Heart left ventricle (tissue), 16 donors: ENCODE data around the gene RSAD2. TPM values are rescaled to one million over a fixed set of nuclear protein-coding genes. Genes with fewer than 3 reads are reported as not detected.
A peak's percentile ranks its signal among the peaks of the same experiment; 100 is the strongest.

Source experiments
- ATAC-seq, 4 donors: fragments of 200-7000 bp; cut with Tn5 transposase; one replicate each; pipeline ENCODE4 v1.9.1; 2020 to 2022; ENCODE audit warnings: moderate library complexity in 4 of 4, mild to moderate bottlenecking in 3 of 4, moderate number of reproducible peaks in 1 of 4
- DNase-seq, 5 donors: peaks; one replicate each; pipeline ENCODE4 v3.0.0-alpha.2; 2020
- H3K27ac ChIP-seq, 12 donors: fragments of 200-600 bp; sonication (generic) in 4 of 12; one replicate each; pipeline versions ENCODE4 v1.5.0 to v1.8.0; 2016 to 2022; ENCODE audit warnings: mild to moderate bottlenecking in 2 of 12
- H3K27me3 ChIP-seq, 9 donors: fragments of 200-600 bp; sonication (generic) in 2 of 9; one replicate each; pipeline versions ENCODE4 v1.5.1 to v1.8.0; 2016 to 2022; ENCODE audit warnings: mild to moderate bottlenecking in 3 of 9
- H3K36me3 ChIP-seq, 9 donors: fragments of 200-600 bp; sonication (generic) in 2 of 9; one replicate each; pipeline versions ENCODE4 v1.5.0 to v1.8.0; 2018 to 2022; ENCODE audit warnings: mild to moderate bottlenecking in 2 of 9
- H3K4me1 ChIP-seq, 12 donors: fragments of 200-600 bp; sonication (generic) in 4 of 12; one replicate each; pipeline versions ENCODE4 v1.5.0 to v1.8.0; 2016 to 2022; ENCODE audit warnings: mild to moderate bottlenecking in 3 of 12
- H3K4me3 ChIP-seq, 12 donors: fragments of 200-600 bp; sonication (generic) in 4 of 12; one replicate each; pipeline versions ENCODE4 v1.5.0 to v1.8.0; 2017 to 2022; ENCODE audit warnings: mild to moderate bottlenecking in 9 of 12, moderate library complexity in 4 of 12
- H3K9me3 ChIP-seq, 12 donors: fragments of 200-600 bp; sonication (generic) in 4 of 12; one replicate each; pipeline versions ENCODE4 v1.5.0 to v1.8.0; 2016 to 2022; ENCODE audit warnings: mild to moderate bottlenecking in 1 of 12
- POLR2A ChIP-seq, 2 donors: fragments of 450-650 bp; IDR thresholded peaks; one replicate each; pipeline ENCODE4 v1.6.1; 2017; ENCODE audit warnings: antibody characterized with exemption in 2 of 2, mild to moderate bottlenecking in 2 of 2, moderate library complexity in 2 of 2
- WGBS, 4 donors: extraction: QIAGEN DNeasy Blood & Tissue Kit in 2 of 4; methylation state at CpG; one replicate each; pipeline versions ENCODE4 v1.1.5 to v1.1.7; 2013 to 2018; 5-methylcytosine and 5-hydroxymethylcytosine counted together
- intact Hi-C, 10 donors: fragments of 100-400 bp; cut with DNase I; formaldehyde crosslinking; loops; one replicate each; pipeline versions ENCODE4 v1.11.1 to v1.14.2; 2022
- polyA plus RNA-seq, 2 donors: library from polyadenylated mRNA; stranded (reverse); fragments of 200-250 nt; gene quantifications; one replicate each; pipeline ENCODE4 v1.2.3, GENCODE V29; 2013
- total RNA-seq, 9 donors: library from RNA; depleted of rRNA in 2 of 9; stranded (reverse); fragments of >200 nt in 2 of 9; fragmentation: NEBNext Ultra II Directional in 3 of 9; extraction: Animal tissue kit (Norgen Biotek cat#: 25700) in 3 of 9; gene quantifications; one replicate each; pipeline versions ENCODE4 v1.1.0 to v1.2.4, GENCODE V29; 2016 to 2023
- TF ChIP-seq, protein P1 (sequence below), 12 donors: fragments of 200-600 bp; sonication (generic) in 4 of 12; IDR thresholded peaks; one replicate each; pipeline versions ENCODE4 v1.5.0 to v1.8.0; 2018 to 2022; ENCODE audit warnings: antibody characterized with exemption in 12 of 12, mild to moderate bottlenecking in 5 of 12
- donor health status: ischemic (EF 13 %, LVEDD 7.1; RV severe dilation, severe dysfunction).
- donor health status: healthy with polysubstance abuse.
- donor health status: DM: no; HTN: yes; CAD: no.
- donor health status: DM: no; HTN: no; CAD: no.
- donor health status: ischemic (EF 25% LVEDD 6.9; RV normal size, moderate dysfunction).
- donor health status: ischemic (EF 25% LVEDD 5.7; RV mildly dilated, moderate dysfunction).
- donor health status: healthy.
- donor health status: DM: yes; HTN: yes; CAD: no.
- donor health status: ischemic (EF 35%, LVEDD 5.7; RV mildly dilated, moderate dysfunction).
- donor health status: nonischemic (EF 11% LVEDD 7.7; RV severe dilation, severe dysfunction).
- donor health status: DM: yes; HTN: yes; CAD: no.
- donor health status: PGD.
- donor health status: ischemic (EF 29% LVEDD 5.4; RV normal size, mild dysfunction).
- donor health status: nonischemic (EF 23%, LVEDD 6.1; RV moderate dilation, normal function).

RSAD2 gene
- total and polyA plus RNA-seq, 11 donors: 1.2 to 18.0 (median 4.7) TPM

DNA sequence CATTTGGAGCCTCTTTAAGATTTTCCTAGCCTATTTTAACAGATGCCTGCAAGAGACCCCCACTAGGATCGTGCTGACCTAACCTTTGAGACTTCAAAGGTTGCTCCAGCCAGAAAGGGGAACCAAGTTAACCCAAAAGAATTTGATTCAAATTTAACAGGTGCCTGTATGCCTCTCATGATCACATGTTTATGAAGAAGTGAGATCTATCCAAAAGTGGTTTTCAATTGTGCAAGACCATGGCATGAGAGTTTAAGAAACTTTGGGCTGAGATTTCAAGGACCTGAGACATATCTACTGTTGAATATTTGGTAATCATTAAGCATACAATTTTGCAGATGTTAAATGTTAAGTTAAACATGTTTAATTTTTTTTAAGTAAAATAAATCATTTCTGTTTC lies 1.3 kb upstream of the RSAD2 start:
- DNase-seq (no peak), ATAC-seq (no peak)
- TF ChIP-seq, protein P1, sequence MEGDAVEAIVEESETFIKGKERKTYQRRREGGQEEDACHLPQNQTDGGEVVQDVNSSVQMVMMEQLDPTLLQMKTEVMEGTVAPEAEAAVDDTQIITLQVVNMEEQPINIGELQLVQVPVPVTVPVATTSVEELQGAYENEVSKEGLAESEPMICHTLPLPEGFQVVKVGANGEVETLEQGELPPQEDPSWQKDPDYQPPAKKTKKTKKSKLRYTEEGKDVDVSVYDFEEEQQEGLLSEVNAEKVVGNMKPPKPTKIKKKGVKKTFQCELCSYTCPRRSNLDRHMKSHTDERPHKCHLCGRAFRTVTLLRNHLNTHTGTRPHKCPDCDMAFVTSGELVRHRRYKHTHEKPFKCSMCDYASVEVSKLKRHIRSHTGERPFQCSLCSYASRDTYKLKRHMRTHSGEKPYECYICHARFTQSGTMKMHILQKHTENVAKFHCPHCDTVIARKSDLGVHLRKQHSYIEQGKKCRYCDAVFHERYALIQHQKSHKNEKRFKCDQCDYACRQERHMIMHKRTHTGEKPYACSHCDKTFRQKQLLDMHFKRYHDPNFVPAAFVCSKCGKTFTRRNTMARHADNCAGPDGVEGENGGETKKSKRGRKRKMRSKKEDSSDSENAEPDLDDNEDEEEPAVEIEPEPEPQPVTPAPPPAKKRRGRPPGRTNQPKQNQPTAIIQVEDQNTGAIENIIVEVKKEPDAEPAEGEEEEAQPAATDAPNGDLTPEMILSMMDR (IDR thresholded peaks at IDR 0.05): no peak
- TF ChIP-seq POLR2A (IDR thresholded peaks at IDR 0.05): no peak
- H3K4me3 ChIP-seq: no peak overlapping the region
- no peaks in the 10 kb centered on the region for H3K27me3 ChIP-seq
- H3K27ac ChIP-seq: no peak overlapping the region
- intact Hi-C loops: no loop called here
- peaks cover 0 to 56% (median 5%) of the 10 kb centered on the region in 12 donors for H3K4me1 ChIP-seq
- 81 to 100% (median 91%) methylated on average over 1 of the region's 1 CpG for WGBS, 4 donors
- H3K36me3 ChIP-seq: no peaks in the 10 kb centered on the region
- H3K9me3 ChIP-seq: peaks cover 0 to 6% (median 0%) of the 10 kb centered on the region in 12 donors

GRCh38 chr2:6878549-6878948 lies 972 bp downstream of the RSAD2 start:
- Histone ChIP-seq H3K27me3 (no peaks in the 10 kb centered on the region), H3K9me3 (peaks cover 0 to 6% (median 0%) of the 10 kb centered on the region in 12 donors), H3K27ac (peak overlapping the region in 7 of 12 donors; percentile 54 to 89 (median 73)), H3K36me3 (no peaks in the 10 kb centered on the region), H3K4me3 (peak overlapping the region in 10 of 12 donors; percentile 16 to 78 (median 60)), H3K4me1 (peaks cover 0 to 69% (median 14%) of the 10 kb centered on the region in 12 donors)
- intact Hi-C loops: no loop called here
- TF ChIP-seq, protein P1 (IDR thresholded peaks at IDR 0.05): no peak
- no peak for TF ChIP-seq POLR2A (IDR thresholded peaks at IDR 0.05)
- no peak for ATAC-seq
- no peak for DNase-seq
- 52 to 69% (median 60%) methylated on average over 4 of the region's 4 CpGs for WGBS, 4 donors

DNA sequence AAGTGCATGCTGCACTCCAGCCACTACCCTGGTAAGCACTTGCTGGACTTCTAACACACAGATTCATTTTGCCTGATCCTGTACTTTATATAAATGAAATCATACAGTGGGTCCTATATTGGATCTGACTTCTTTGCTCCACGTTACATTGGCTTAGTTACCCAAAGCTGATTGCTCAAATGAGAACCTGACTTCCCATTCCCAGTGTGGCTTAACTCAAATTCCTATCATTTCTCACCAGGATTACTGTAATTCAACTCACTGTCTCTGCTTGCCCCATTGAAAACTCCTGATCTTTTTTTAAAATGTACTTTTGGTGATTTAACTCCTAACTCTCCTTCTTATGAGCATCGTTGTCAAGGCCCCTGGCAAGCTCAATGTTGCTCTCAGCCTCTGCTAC lies 1.4 kb downstream of the RSAD2 start:
- Histone ChIP-seq H3K9me3 (peaks cover 0 to 4% (median 0%) of the 10 kb centered on the region in 12 donors), H3K27me3 (no peaks in the 10 kb centered on the region), H3K4me3 (peak overlapping the region in 10 of 12 donors; percentile 16 to 78 (median 60)), H3K27ac (peak overlapping the region in 2 of 12 donors; percentile 6 to 49), H3K4me1 (peaks cover 0 to 74% (median 16%) of the 10 kb centered on the region in 12 donors), H3K36me3 (no peaks in the 10 kb centered on the region)
- no peak for DNase-seq
- intact Hi-C loops: no loop called here
- TF ChIP-seq POLR2A (IDR thresholded peaks at IDR 0.05): no peak
- TF ChIP-seq, protein P1 (IDR thresholded peaks at IDR 0.05): no peak
- 62 to 73% (median 66%) methylated on average over 2 of the region's 2 CpGs for WGBS, 4 donors
- no peak for ATAC-seq

DNA sequence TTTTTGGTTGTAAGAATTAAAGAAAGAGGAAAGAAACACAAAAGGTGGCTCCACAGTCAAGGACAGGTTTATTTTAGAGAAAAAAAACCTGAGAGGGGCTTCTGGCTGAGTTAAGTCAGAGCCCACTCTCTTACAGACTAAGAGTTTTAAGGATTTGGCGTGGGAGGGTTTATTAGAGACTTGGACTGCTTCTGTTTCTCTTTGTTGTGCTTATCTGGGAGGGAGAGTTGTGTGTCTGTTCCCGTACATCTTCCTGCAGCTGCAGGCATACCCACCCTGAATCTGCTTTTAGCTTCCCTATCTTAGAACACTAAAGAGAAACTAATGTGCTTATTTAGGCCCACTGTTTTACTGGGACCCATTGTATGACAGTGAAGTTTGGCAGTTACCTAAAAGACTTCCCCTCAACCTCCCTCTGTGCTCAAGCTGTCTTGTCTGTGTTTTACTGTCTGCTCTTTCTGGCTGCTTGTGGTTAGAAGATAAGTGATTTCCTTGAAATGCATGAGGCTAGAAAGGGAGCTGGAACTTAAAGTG lies 2.7 kb downstream of the RSAD2 start:
- H3K27me3 ChIP-seq: no peaks in the 10 kb centered on the region
- no peak for TF ChIP-seq POLR2A (IDR thresholded peaks at IDR 0.05)
- TF ChIP-seq, protein P1 (IDR thresholded peaks at IDR 0.05): no peak
- H3K4me1 ChIP-seq: peaks cover 0 to 76% (median 16%) of the 10 kb centered on the region in 12 donors
- peaks cover 0 to 5% (median 0%) of the 10 kb centered on the region in 9 donors for H3K36me3 ChIP-seq
- WGBS, 4 donors: 50 to 60% (median 56%) methylated on average over 2 of the region's 2 CpGs
- DNase-seq: no peak
- H3K4me3 ChIP-seq: peak overlapping the region in 7 of 12 donors; percentile 0 to 78 (median 51)
- peak in 1 of 4 donors; percentile 29 for ATAC-seq
- no peaks in the 10 kb centered on the region for H3K9me3 ChIP-seq
- intact Hi-C loops: no loop called here
- peak overlapping the region in 7 of 12 donors; percentile 6 to 64 (median 21) for H3K27ac ChIP-seq
